D721Med (cell line): Measurements from ENCODE around the gene ORC1.

ENCODE experiments used
- DNase-seq: peaks from one replicate; pipeline ENCODE4 v3.0.0; 2011; ENCODE audit warnings: low spot score; ENCODE audit not compliant: insufficient read length
- FAIRE-seq: peaks from 2 replicates; lab custom pipeline; 2011; peaks lifted over from hg19 to GRCh38; lab: Jason Lieb, UNC
- CTCF ChIP-seq: IDR thresholded peaks from 2 replicates; pipeline ENCODE4 v1.5.1; 2012; ENCODE audit warnings: mild to moderate bottlenecking, control low read depth; ENCODE audit not compliant: insufficient read depth; ENCODE audit errors: missing control alignments

ORC1 gene

GRCh38 chr1:52332411-52332810 lies 71.8 kb downstream of the ORC1 start:
- FAIRE-seq = no peak
- no peak for TF ChIP-seq CTCF
- no peak for DNase-seq

GRCh38 chr1:52328615-52329014 lies 75.6 kb downstream of the ORC1 start:
- no peak for DNase-seq
- no peak for FAIRE-seq
- TF ChIP-seq CTCF = no peak

GRCh38 chr1:52325786-52326185 lies 78.4 kb downstream of the ORC1 start:
- FAIRE-seq (no peak), DNase-seq (no peak)
- TF ChIP-seq CTCF = no peak

- FAIRE-seq (no peak), DNase-seq (no peak)
- no peak for TF ChIP-seq CTCF
These were observed 80.5 kb downstream of the ORC1 start for GRCh38 chr1:52323731-52324130.
